Activated CD8-positive, alpha-beta T cell treated with anti-CD3 and anti-CD28 coated beads for 36 hours (primary cell): ENCODE data around the gene MOSPD3. TPM values are rescaled to one million over a fixed set of nuclear protein-coding genes. Genes with fewer than 3 reads are reported as not detected.

Experiments used
- ATAC-seq: fragments of 200-7000 bp; cut with Tn5 transposase; one replicate; pipeline ENCODE4 v1.10.0; 2021; ENCODE audit warnings: mild to moderate bottlenecking, moderate library complexity
- CTCF ChIA-PET: fragments of 350-600 bp; sonication (Branson Sonifier 250); formaldehyde crosslinking; loops from one replicate; lab custom pipeline; 2021; ENCODE audit warnings: antibody characterized with exemption; lab: Charles Lee
- POLR2A ChIA-PET: fragments of 350-600 bp; sonication (Branson Sonifier 250); formaldehyde crosslinking; loops from one replicate; lab custom pipeline; 2021; ENCODE audit warnings: antibody characterized with exemption; lab: Charles Lee
- DNase-seq: peaks from one replicate; pipeline ENCODE4 v3.0.0-alpha.2; 2020
- H3K27ac Mint-ChIP-seq: one replicate; pipeline ENCODE4 v1.8.0; 2021; ENCODE audit warnings: mild to moderate bottlenecking, mixed read lengths
- H3K27me3 Mint-ChIP-seq: one replicate; pipeline ENCODE4 v1.8.0; 2021; ENCODE audit warnings: mixed read lengths
- H3K36me3 Mint-ChIP-seq: one replicate; pipeline ENCODE4 v1.8.0; 2021; ENCODE audit warnings: low read depth, mixed read lengths
- H3K4me1 Mint-ChIP-seq: one replicate; pipeline ENCODE4 v1.8.0; 2021; ENCODE audit warnings: low read depth, mixed read lengths
- H3K4me3 Mint-ChIP-seq: one replicate; pipeline ENCODE4 v1.8.0; 2021; ENCODE audit warnings: mild to moderate bottlenecking, moderate library complexity, mixed read lengths
- H3K9me3 Mint-ChIP-seq: one replicate; pipeline ENCODE4 v1.8.0; 2021; ENCODE audit warnings: mixed read lengths
- CTCF ChIP-seq: fragments of 200-600 bp; IDR thresholded peaks from one replicate; pipeline ENCODE4 v1.8.0; 2022; ENCODE audit warnings: antibody characterized with exemption, mild to moderate bottlenecking
- intact Hi-C: fragments of 100-400 bp; cut with micrococcal nuclease; formaldehyde crosslinking; loops from one replicate; pipeline ENCODE4 v1.10.0; 2022
- total RNA-seq, 2 experiments: library from RNA; stranded (reverse); gene quantifications; one replicate each; pipeline ENCODE4 v1.2.3, GENCODE V29; 2021

MOSPD3 gene
- total RNA-seq, 2 experiments from 2014 or later: 9.6 to 10.5 TPM

GRCh38 chr7:100623951-100624824 lies 11.8 kb downstream of the MOSPD3 start:
- CTCF ChIA-PET: interaction anchor here (1.4 to 4.8 kb wide), 3 partner anchors 9 to 81 kb away, joined by 3 to 16 read pairs (median 10); partner anchors contain the start of gene POP7
- DNase-seq: no peak

GRCh38 chr7:100626055-100626454 lies 13.7 kb downstream of the MOSPD3 start:
- Mint-ChIP-seq H3K27me3 (no peaks in the 10 kb centered on the region), H3K4me1 (peaks cover 23% of the 10 kb centered on the region), H3K27ac (no peak overlapping the region), H3K4me3 (peak overlapping the region; percentile 72), H3K9me3 (no peaks in the 10 kb centered on the region), H3K36me3 (no peaks in the 10 kb centered on the region)
- intact Hi-C loops: no loop called here
- TF ChIP-seq CTCF: no peak
- no peak for ATAC-seq
- DNase-seq: no peak
- CTCF ChIA-PET: interaction anchor here (1.2 to 4.8 kb wide), 8 partner anchors 8 to 79 kb away, joined by 3 to 16 read pairs (median 6); partner anchors contain the start of genes FBXO24, MOSPD3 and POP7
- POLR2A ChIA-PET: interaction anchor here (0.6 to 2.9 kb wide), 9 partner anchors 9 to 149 kb away, joined by 3 to 13 read pairs (median 3); partner anchors contain the start of genes FBXO24 and LRCH4

More at GRCh38 chr7:100623951-100624824, 11.8 kb downstream of the MOSPD3 start:
- peaks cover 14% of the 10 kb centered on the region for H3K4me1 Mint-ChIP-seq
- H3K27ac Mint-ChIP-seq: no peak overlapping the region
- no peak for ATAC-seq
- no peaks in the 10 kb centered on the region for H3K36me3 Mint-ChIP-seq
- TF ChIP-seq CTCF: no peak
- POLR2A ChIA-PET: interaction anchor here (1.4 kb wide), 1 partner anchor 10 kb away, joined by 6 read pairs; no protein-coding TSS in a partner anchor
- no peaks in the 10 kb centered on the region for H3K27me3 Mint-ChIP-seq
- H3K4me3 Mint-ChIP-seq: no peak overlapping the region
- H3K9me3 Mint-ChIP-seq: no peaks in the 10 kb centered on the region
- intact Hi-C loops: no loop called here

- ChIA-PET CTCF (interaction anchor here (1.2 to 4.8 kb wide), 8 partner anchors 8 to 79 kb away, joined by 3 to 16 read pairs (median 6); partner anchors contain the start of genes FBXO24, MOSPD3 and POP7), POLR2A (interaction anchor here (0.6 to 2.9 kb wide), 7 partner anchors 9 to 54 kb away, joined by 3 to 13 read pairs (median 3); partner anchors contain the start of genes FBXO24 and LRCH4)
- ATAC-seq (peak; percentile 97), DNase-seq (peak; percentile 93)
- H3K36me3 Mint-ChIP-seq: no peaks in the 10 kb centered on the region
- intact Hi-C loops: no loop called here
- H3K4me3 Mint-ChIP-seq: peak overlapping the region; percentile 72
- peak overlapping the region; percentile 81 for H3K27ac Mint-ChIP-seq
- H3K4me1 Mint-ChIP-seq: peaks cover 23% of the 10 kb centered on the region
- no peak for TF ChIP-seq CTCF
- H3K27me3 Mint-ChIP-seq: no peaks in the 10 kb centered on the region
- no peaks in the 10 kb centered on the region for H3K9me3 Mint-ChIP-seq
Observed at GRCh38 chr7:100626530-100627237, 14.3 kb downstream of the MOSPD3 start.

- no peaks in the 10 kb centered on the region for H3K9me3 Mint-ChIP-seq
- peak overlapping the region; percentile 72 for H3K4me3 Mint-ChIP-seq
- CTCF ChIA-PET: interaction anchor here (0.5 to 4.8 kb wide), 6 partner anchors 11 to 454 kb away, joined by 3 to 16 read pairs (median 10); partner anchors contain the start of genes MOSPD3 and POP7
- DNase-seq (no peak), ATAC-seq (no peak)
- intact Hi-C loops: no loop called here
- peaks cover 25% of the 10 kb centered on the region for H3K4me1 Mint-ChIP-seq
- peak overlapping the region; percentile 81 for H3K27ac Mint-ChIP-seq
- TF ChIP-seq CTCF: no peak
- H3K36me3 Mint-ChIP-seq: peaks cover under 1% of the 10 kb centered on the region
- H3K27me3 Mint-ChIP-seq: peaks cover under 1% of the 10 kb centered on the region
- POLR2A ChIA-PET: interaction anchor here (1.0 to 2.9 kb wide), 2 partner anchors 13 to 42 kb away, joined by 3 to 13 read pairs; partner anchors contain the start of genes FBXO24 and LRCH4
Observed at GRCh38 chr7:100627238-100627549, 14.9 kb downstream of the MOSPD3 start.
